Measurements from ENCODE around the gene GLP2R.

Gene GLP2R

DNA sequence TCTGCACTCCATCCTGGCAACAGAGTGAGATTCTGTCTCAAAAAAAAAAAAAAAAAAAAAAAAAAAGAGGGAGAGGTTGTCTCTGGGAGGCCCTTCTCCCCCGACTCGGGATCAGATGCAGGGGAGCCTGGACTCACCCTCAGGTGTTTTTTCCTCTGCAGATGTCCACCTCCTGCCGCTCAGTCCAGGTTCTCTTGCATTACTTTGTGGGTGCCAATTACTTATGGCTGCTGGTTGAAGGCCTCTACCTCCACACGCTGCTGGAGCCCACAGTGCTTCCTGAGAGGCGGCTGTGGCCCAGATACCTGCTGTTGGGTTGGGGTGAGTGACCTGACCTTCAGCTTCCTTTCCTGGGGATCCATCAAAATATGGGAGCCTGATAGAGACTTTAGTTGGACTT is 34.1 kb downstream of the GLP2R start:
- no peak for DNase-seq

DNA sequence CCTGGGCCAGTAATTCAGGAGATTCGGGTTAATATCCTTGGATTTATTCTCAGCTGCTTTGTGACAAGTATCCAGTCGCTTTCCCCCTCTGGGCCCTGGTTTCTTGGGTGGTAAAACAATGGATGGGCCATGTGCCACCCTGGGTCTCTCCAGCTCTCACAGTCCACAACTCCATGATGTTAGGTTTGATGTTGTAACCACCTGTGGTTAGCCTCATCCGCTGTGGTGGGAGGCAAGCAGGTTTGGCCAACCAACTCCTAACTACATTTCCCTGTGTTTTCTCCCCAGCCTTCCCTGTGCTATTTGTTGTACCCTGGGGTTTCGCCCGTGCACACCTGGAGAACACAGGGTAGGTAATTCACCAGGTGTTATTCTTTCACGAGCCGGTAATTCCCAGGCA is 35.1 kb downstream of the GLP2R start:
- no peak for DNase-seq

- no peak for DNase-seq
Observed at GRCh38 chr17:9862220-9862619, 36.5 kb downstream of the GLP2R start.

GRCh38 chr17:9862949-9863348 is 37.2 kb downstream of the GLP2R start:
- no peak for DNase-seq

GRCh38 chr17:9865586-9865985 is 39.9 kb downstream of the GLP2R start:
- no peak for DNase-seq

- DNase-seq = no peak
Observed at GRCh38 chr17:9868552-9868951, 42.8 kb downstream of the GLP2R start.

- no peak for DNase-seq
Observed at GRCh38 chr17:9872852-9873251, 47.1 kb downstream of the GLP2R start.

DNA sequence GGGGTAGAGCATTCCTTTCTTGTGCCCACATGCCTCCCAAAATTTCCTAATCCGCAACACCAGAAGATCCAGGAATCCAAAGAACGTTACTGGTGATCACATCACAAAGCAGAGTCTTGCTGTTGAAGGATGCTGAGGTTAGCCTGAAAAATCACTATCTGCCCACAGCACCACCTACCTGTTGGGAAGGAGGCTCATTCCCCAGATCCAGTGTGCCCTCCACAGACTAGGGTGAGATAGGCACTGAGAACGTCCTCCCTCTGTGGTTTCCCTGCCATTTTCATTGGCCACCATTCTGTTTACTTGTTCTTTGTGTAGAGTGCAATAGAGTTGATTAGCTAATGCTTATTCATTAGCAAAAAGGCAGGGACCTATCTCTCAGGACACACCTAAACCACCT is 49.0 kb downstream of the GLP2R start:
- DNase-seq = no peak

DNA sequence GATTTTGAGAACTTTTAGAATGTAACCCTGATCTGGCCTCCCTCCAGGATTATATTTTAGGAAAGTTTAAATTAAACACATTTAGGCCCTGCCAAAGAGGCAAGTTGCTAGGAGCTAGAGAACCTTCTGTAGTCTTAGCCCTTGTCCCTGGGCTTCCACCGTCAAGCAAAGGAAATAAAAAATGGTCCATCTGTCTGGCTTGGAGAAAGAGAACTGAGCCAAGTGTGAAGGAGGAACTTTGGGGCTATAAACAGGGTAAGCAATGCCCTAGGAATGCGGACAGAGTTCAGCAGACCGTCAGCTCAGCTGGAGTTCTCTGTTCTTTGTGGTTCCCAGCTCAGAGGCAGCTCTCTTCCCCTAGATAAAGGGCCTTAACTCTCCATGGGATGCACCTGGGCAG is 49.7 kb downstream of the GLP2R start:
- DNase-seq = no peak

GRCh38 chr17:9878356-9878755 is 52.6 kb downstream of the GLP2R start:
- DNase-seq = no peak

DNA sequence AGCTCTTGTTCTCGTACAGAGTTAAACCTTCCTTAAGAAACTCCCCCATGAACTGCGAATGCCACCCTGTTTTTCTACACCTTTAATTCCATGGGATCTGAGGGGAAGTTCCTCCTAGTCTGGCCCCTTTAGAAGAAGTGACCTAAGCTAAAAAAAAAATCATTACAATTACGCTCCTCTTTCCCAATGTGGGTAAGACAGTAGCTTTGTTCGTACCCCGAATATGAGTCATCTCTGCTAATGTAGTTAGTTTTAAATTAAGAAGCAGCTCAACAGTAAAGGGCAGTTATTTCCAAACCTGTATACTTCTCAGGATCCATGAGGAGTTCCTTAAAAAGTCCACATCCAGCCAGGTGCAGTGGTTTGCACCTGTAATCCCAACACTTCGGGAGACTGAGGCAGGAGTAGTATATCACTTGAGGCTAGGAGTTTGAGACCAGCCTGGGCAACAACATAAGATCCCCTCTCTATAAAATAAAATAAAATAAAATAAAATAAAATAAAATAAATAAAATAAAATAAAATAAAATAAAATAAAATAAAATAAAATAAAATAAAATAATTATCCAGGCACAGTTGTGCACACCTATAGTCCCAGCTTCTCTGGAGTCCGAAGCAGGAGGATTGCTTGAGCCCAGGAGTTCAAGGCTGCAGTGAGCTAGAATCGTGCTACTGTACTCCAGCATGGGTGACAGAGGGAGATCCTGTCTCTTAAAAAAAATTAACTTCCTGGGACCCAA is 53.2 kb downstream of the GLP2R start:
- DNase-seq = no peak

GRCh38 chr17:9880582-9880999 is 54.9 kb downstream of the GLP2R start:
- DNase-seq = no peak

GRCh38 chr17:9883451-9883850 is 57.7 kb downstream of the GLP2R start:
- DNase-seq = no peak

DNA sequence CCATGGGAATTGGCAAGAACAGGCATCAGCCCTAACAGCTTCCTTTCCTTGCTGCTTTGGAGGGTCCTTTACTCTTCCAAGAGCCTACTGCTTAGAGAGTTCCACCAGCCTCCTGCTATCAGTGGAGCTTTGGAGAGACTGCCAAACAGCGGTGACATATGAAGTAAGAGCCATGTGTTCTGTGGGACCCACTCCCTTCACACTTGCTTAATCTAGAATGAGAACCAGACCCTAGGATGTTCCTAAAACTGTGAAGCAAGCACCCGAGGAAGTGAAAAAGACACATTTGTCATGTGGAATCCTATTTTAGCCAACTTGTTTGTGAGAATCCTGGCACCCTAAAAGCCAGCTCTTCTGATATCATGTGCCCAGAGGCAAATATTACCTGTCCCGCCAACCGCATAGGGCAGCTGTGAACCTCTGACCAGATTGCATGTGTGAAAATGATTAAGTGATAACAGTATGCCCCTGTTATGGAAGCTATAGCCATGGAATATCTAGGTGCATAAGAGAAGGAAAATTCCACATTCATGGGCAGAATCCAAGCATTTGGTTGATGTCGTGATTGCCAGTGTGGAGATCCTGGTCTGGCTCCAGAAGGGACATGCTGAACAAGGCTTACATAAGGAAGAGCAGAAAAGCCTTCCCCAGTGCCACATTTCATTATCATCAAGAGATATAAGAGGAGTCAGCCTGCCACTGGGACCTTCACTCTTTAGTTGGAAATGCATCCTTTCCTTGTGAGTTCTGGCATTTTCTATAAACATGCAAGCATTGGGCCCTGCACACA is 60.6 kb downstream of the GLP2R start:
- DNase-seq = no peak

DNA sequence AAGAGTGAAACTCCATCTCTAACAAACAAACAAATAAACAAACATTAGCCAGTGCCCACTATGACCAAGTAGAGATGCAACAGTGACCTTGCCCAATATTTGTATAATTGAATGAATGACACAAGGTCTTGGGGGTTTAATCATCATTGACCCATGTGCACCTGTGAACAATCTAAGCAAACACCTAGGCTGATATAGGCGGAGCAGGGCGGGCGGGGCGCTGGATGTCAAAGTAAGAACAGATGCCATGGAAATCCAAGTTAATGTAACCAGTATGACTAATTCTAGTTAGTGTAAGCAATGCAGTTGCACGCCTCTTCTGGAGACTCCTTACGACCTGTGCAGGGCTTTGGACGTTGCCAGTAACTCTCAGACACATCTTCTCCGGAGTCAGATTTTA is 61.8 kb downstream of the GLP2R start:
- no peak for DNase-seq

DNA sequence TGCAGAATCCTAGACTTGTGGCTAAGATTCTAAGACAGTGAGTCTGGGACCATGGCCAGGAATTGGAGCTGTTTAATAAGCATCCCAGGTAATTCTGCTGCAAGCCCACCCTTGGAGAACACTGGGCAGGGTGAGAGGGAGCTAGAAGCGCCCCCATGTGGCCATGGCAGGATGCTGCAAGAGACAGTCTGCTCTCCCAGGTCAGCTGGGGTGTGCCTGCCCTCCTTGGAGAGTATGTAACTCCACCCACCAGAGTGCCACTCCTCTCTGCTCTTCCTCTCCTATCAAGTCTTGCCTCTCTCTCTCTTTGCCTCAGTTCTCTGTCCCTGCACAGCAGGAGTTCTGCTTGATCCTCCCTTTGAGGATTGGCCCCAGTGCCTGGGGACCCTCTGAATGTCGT is 64.4 kb downstream of the GLP2R start:
- DNase-seq = no peak

DNA sequence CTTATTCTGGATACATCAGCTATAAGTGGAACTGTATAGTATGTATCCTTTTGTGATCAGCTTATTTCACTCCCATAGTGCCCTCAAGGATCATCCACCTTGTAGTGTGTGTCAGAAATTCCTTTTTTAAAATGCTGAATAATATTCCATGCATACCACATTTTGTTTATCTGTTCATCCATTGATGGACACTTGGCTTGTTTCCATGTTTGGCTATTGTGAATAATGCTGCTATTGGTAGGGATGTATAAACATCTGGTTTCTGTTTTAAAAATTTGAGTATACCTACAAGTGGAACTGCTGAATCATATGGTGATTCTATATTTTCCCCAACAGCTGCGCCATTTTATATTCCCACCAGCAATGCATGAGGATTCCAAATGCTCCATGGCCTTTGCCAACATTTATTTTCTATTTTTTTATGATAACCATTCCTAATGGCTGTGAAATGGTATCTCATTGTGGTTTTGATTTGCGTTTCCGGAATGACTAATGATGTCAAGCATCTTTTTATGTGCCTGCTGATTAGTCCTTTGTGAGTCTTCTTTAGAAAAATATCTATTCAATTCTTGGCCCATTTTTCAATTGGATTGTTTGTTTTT is 67.8 kb downstream of the GLP2R start:
- no peak for DNase-seq

GRCh38 chr17:9894231-9894630 is 68.5 kb downstream of the GLP2R start:
- DNase-seq = no peak

DNA sequence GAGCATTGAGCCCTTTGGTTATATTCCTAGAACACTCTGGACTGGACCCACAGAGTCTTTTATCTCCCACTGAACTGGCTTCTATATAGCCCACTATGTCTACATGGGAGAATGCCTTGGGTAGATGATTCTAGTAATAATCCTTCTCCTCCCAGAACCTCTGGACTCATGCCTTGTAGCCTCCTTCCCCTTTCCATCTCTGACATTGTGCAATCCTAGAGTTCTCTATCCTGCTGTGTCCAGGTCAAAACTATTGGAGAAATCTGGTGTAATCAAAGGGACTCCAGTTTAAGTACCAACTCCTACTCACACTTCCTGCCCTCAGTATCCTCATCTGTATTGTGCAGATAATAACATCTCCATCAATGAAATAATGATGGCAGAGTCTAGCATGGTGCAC is 70.2 kb downstream of the GLP2R start:
- no peak for DNase-seq

- no peak for DNase-seq
Observed at GRCh38 chr17:9897372-9897968, 71.7 kb downstream of the GLP2R start.

DNA sequence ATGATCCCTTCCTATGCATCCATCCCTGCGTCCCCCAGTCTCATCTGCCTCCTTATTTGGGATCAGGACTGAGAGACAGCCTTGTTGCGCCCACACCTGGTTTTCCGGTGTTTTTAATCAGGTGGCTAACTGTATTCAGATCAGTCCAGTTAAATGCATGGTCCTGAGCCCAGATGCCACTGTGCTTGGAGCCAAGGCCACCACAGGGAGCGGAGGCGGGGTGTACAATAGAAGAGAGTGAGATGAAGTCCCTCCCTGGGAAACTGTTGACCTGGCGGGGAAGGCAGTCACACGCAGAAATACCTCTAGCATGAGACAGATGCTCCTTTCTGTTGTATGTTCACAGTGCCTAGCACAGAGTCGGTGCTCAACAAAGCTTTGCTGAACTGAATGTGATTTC is 73.1 kb downstream of the GLP2R start:
- DNase-seq = no peak

GRCh38 chr17:9899280-9900043 is 73.7 kb downstream of the GLP2R start:
- no peak for DNase-seq

- DNase-seq = no peak
Observed at GRCh38 chr17:9900044-9900594, 74.4 kb downstream of the GLP2R start.
